ENCODE data around the gene CAMK1G. TPM values are rescaled to one million over a fixed set of nuclear protein-coding genes. Genes with fewer than 3 reads are reported as not detected.

Gene CAMK1G
- total and polyA plus RNA-seq, 2 of the 4 experiments (the other 2 are of a cell fraction), result 0.72 to 1.8 TPM

GRCh38 chr1:209651138-209651587 is 67.6 kb downstream of the CAMK1G start:
- BruUV-seq (replicated peaks), result no TSS peak
- CTCF ChIA-PET, result interaction anchor here (0.6 kb wide), 1 partner anchor 463 kb away, joined by 3 read pairs; no protein-coding TSS in a partner anchor
- in situ Hi-C loops (cut with MboI; ENCODE audit: low sequenced_read_pairs), result no loop called here

More at GRCh38 chr1:209651138-209651587, 67.6 kb downstream of the CAMK1G start:
- peak overlapping the region; percentile 86 for H3K4ac ChIP-seq (ENCODE audit: low read depth, low read length)
- no peak for TF ChIP-seq SMC3 (IDR thresholded peaks at IDR 0.05; ENCODE audit: low read depth, low read length)
- no peak for TF ChIP-seq USF2 (IDR thresholded peaks at IDR 0.05; ENCODE audit: low read depth, low read length)
- no peak for TF ChIP-seq MAZ (IDR thresholded peaks at IDR 0.05; ENCODE audit: borderline replicate concordance, low read depth, low read length)
- TF ChIP-seq RFX5 (IDR thresholded peaks at IDR 0.05; ENCODE audit: low read depth, low read length), result no peak
- no peak for TF ChIP-seq MAFK (IDR thresholded peaks at IDR 0.05; ENCODE audit: low read depth, low read length)
- no peak for TF ChIP-seq RAD21 (IDR thresholded peaks at IDR 0.05; ENCODE audit: low read length)
- TF ChIP-seq CTCF (conservative IDR thresholded peaks at IDR 0.05; ENCODE audit: low read depth, low read length), result no peak
- no peak for TF ChIP-seq FOS (IDR thresholded peaks at IDR 0.05; ENCODE audit: low read depth, low read length)
- no peak for TF ChIP-seq POLR2A (IDR thresholded peaks at IDR 0.05; ENCODE audit: low read depth, low read length)
- TF ChIP-seq CHD1 (IDR thresholded peaks at IDR 0.05; ENCODE audit: low read depth, low read length), result no peak
- TF ChIP-seq MXI1 (IDR thresholded peaks at IDR 0.05; ENCODE audit: borderline replicate concordance, low read depth, low read length), result no peak
- TF ChIP-seq NFE2L2 (IDR thresholded peaks at IDR 0.05; ENCODE audit: low read depth, low read length), result no peak
- no peak for TF ChIP-seq ELK1 (IDR thresholded peaks at IDR 0.05; ENCODE audit: borderline replicate concordance, low read depth, low read length)
- TF ChIP-seq BHLHE40 (IDR thresholded peaks at IDR 0.05; ENCODE audit: low read depth, low read length), result no peak
- no peak for TF ChIP-seq RCOR1 (IDR thresholded peaks at IDR 0.05; ENCODE audit: insufficient replicate concordance, low read length)
- TF ChIP-seq CEBPB (IDR thresholded peaks at IDR 0.05; ENCODE audit: low read depth, low read length), result no peak
- peak overlapping the region; percentile 57 for H3K27ac ChIP-seq (ENCODE audit: insufficient read depth, low read length)
- peak overlapping the region; percentile 73 for H2AK9ac ChIP-seq (replicated peaks; ENCODE audit: low read depth, low read length, poor library complexity)
- no peak overlapping the region for H3K4me3 ChIP-seq (ENCODE audit: insufficient read depth, low read depth, low read length)
- no peak overlapping the region for H3K4me2 ChIP-seq (ENCODE audit: low read depth, low read length)
- POLR2A ChIA-PET (ENCODE audit: unreplicated experiment), result no interaction called here
- peak overlapping the region; percentile 59 to 96; a peak in 3 of 4 replicates for H4K8ac ChIP-seq (ENCODE audit: low read depth in 2 of 2, low read length in 2 of 2)
- no peaks in the 10 kb centered on the region for H4K20me1 ChIP-seq (ENCODE audit: insufficient read depth, low read length)
- intact Hi-C loops (cut with micrococcal nuclease), result no loop called here
- dilution Hi-C loops (cut with HindIII; ENCODE audit: low sequenced_read_pairs, unreplicated experiment), result no loop called here
- peak overlapping the region; percentile 69 for H2AK5ac ChIP-seq (ENCODE audit: low read depth, low read length)
- H3K9me3 ChIP-seq (ENCODE audit: control insufficient read depth, insufficient read depth, low read length), result no peaks in the 10 kb centered on the region
- H2BK20ac ChIP-seq (ENCODE audit: low read depth, low read length), result peak overlapping the region; percentile 60
- peaks cover 25% of the 10 kb centered on the region for H3K4me1 ChIP-seq (ENCODE audit: control insufficient read depth, insufficient read depth, low read length)
- DNase-seq (peak; percentile 56), ATAC-seq (ENCODE audit: low read depth) (peak; percentile 61)
- H3K23ac ChIP-seq (ENCODE audit: low read depth, low read length), result no peak overlapping the region
- 0% methylated on average over 1 of the region's 5 CpGs; no CpG with 5 or more reads in 1 of the 2 experiments for WGBS, 2 experiments (ENCODE audit: extremely low coverage in 2 of 2, insufficient read length in 1 of 2)
- peak overlapping the region; percentile 77; the same call in 1 of the 2 replicates for H3K18ac ChIP-seq (ENCODE audit: low read depth, low read length)
- no peaks in the 10 kb centered on the region for H3K36me3 ChIP-seq (ENCODE audit: control insufficient read depth, insufficient read depth, low read length)
- peaks cover 27% of the 10 kb centered on the region for H3K9me1 ChIP-seq (ENCODE audit: insufficient read depth, low read length)
- peak overlapping the region; percentile 32; the same call in 1 of the 2 replicates for H3K9ac ChIP-seq (ENCODE audit: low read depth, low read length)
- peak overlapping the region; percentile 1; the same call in 1 of the 2 replicates for H3K56ac ChIP-seq (ENCODE audit: extremely low read depth, insufficient read depth, low read length)
- no peaks in the 10 kb centered on the region; the same call in 1 of the 2 replicates for H3K27me3 ChIP-seq (ENCODE audit: control insufficient read depth, insufficient read depth, low read length)
- H4K91ac ChIP-seq (ENCODE audit: insufficient read depth, low read depth, low read length), result peak overlapping the region; percentile 78; the same call in 1 of the 2 replicates
- peak overlapping the region; percentile 82 for H3K14ac ChIP-seq (replicated peaks; ENCODE audit: low read depth, low read length)
- H2BK120ac ChIP-seq (ENCODE audit: low read depth, low read length), result peak overlapping the region; percentile 88
- H2AFZ ChIP-seq (replicated peaks; ENCODE audit: low read length, poor library complexity), result peak overlapping the region; percentile 90
- peak overlapping the region; percentile 74 for H2BK5ac ChIP-seq (ENCODE audit: low read depth, low read length, poor library complexity, severe bottlenecking)
- peak overlapping the region; percentile 90; the same call in 1 of the 2 replicates for H4K5ac ChIP-seq (ENCODE audit: low read depth, low read length)
- H3K79me1 ChIP-seq (ENCODE audit: low read depth in 1 of 2, low read length in 2 of 2), result no peaks in the 10 kb centered on the region
- peak overlapping the region; percentile 85; the same call in 2 of the 3 replicates for H2BK15ac ChIP-seq (ENCODE audit: low read depth, low read length)

Measured in IMR-90 (cell line).